GM12878 (cell line): ENCODE results near the gene RANBP9. TPM values are rescaled to one million over a fixed set of nuclear protein-coding genes. Genes with fewer than 3 reads are reported as not detected.

Experiments
- CHD4 ChIP-seq: fragments of 200-600 bp; sonication (generic); IDR thresholded peaks from 2 replicates; pipeline ENCODE4 v1.6.1; 2016; ENCODE audit warnings: mild to moderate bottlenecking
- CTCF ChIP-seq, 3 experiments: IDR thresholded peaks in 2 of 3; conservative IDR thresholded peaks in 1 of 3; 2 replicates each; pipeline ENCODE4 v1.5.1; 2011; ENCODE audit warnings: low read depth in 3 of 3, low read length in 3 of 3, mild to moderate bottlenecking in 3 of 3, control low read depth in 2 of 3, moderate library complexity in 2 of 3, inconsistent platforms in 1 of 3, mixed read lengths in 1 of 3; ENCODE audit not compliant: control insufficient read depth in 2 of 3, insufficient read depth in 1 of 3; ENCODE audit errors: extremely low read depth in 1 of 3
- EED ChIP-seq: sonication (generic); IDR thresholded peaks from 2 replicates; pipeline ENCODE4 v1.6.1; 2016; ENCODE audit warnings: antibody characterized with exemption, low read depth
- EP300 ChIP-seq, 2 experiments: fragments of 150-350 bp in 1 of 2; IDR thresholded peaks; 2 replicates each; pipeline ENCODE4 v1.6.1; 2011 to 2012; ENCODE audit warnings: low read depth in 2 of 2, low read length in 2 of 2, borderline replicate concordance in 1 of 2, improper control_type of control experiment in 1 of 2, inconsistent platforms in 1 of 2; ENCODE audit not compliant: control insufficient read depth in 1 of 2
- IRF4 ChIP-seq: IDR thresholded peaks from 2 replicates; pipeline ENCODE4 v1.6.1; 2011; ENCODE audit warnings: low read depth, low read length
- KDM1A ChIP-seq: fragments of 200-600 bp; sonication (generic); IDR thresholded peaks from 2 replicates; pipeline ENCODE4 v1.6.1; 2016; ENCODE audit warnings: borderline replicate concordance
- MEF2A ChIP-seq: IDR thresholded peaks from 2 replicates; pipeline ENCODE4 v1.6.1; 2011; ENCODE audit warnings: low read depth, mild to moderate bottlenecking, low read length, moderate library complexity; ENCODE audit not compliant: insufficient read depth
- MXI1 ChIP-seq: fragments of 150-350 bp; IDR thresholded peaks from 2 replicates; pipeline ENCODE4 v1.6.1; 2011; ENCODE audit warnings: low read depth, mild to moderate bottlenecking, inconsistent platforms, low read length, improper control_type of control experiment
- MYC ChIP-seq: IDR thresholded peaks from 2 replicates; pipeline ENCODE4 v1.6.1; 2011; ENCODE audit warnings: mild to moderate bottlenecking, low read length, moderate library complexity, inconsistent platforms; ENCODE audit not compliant: insufficient read depth, insufficient replicate concordance, insufficient read length, severe bottlenecking
- PAX5 ChIP-seq: IDR thresholded peaks from 2 replicates; pipeline ENCODE4 v1.6.1; 2011; ENCODE audit warnings: low read depth, low read length, borderline replicate concordance
- POLR2A ChIP-seq: IDR thresholded peaks from 2 replicates; pipeline ENCODE4 v1.6.1; 2011; ENCODE audit warnings: low read depth, mild to moderate bottlenecking, low read length
- RB1 ChIP-seq: fragments of 450-650 bp; formaldehyde crosslinking; IDR thresholded peaks from 2 replicates; pipeline ENCODE4 v1.6.1; 2017; ENCODE audit warnings: mild to moderate bottlenecking, borderline replicate concordance
- TCF7 ChIP-seq: IDR thresholded peaks from 2 replicates; pipeline ENCODE4 v1.6.1; 2014; ENCODE audit warnings: antibody characterized with exemption, borderline replicate concordance
- USF2 ChIP-seq: IDR thresholded peaks from 2 replicates; pipeline ENCODE4 v1.6.1; 2011; ENCODE audit warnings: low read depth, low read length, improper control_type of control experiment, borderline replicate concordance
- ZNF384 ChIP-seq: IDR thresholded peaks from 2 replicates; pipeline ENCODE4 v1.6.1; 2012; ENCODE audit warnings: low read depth, mild to moderate bottlenecking, low read length, improper control_type of control experiment, borderline replicate concordance
- polyA plus RNA-seq, 11 experiments: library from polyadenylated mRNA; depleted of rRNA in 4 of 11; unstranded in 6 of 11; stranded (reverse) in 5 of 11; fragments of >200 nt; fragmentation: Nextera tagmentation in 4 of 11; fragmentation: Illumina TruSeq in 1 of 11; extraction: Ambion mirVana in 4 of 11; extraction: Trizol in 1 of 11; gene quantifications; 1 replicate in 1 of 11; 2 replicates in 10 of 11; pipeline versions ENCODE4 v1.2.1 to v1.2.3, GENCODE V29; 2011 to 2016; ENCODE audit warnings: inconsistent platforms in 2 of 11, missing spikeins in 2 of 11, low read depth in 1 of 11
- total RNA-seq, 4 experiments: library from RNA; depleted of rRNA in 3 of 4; stranded (reverse); fragments of >200 nt in 3 of 4; fragmentation: Illumina TruSeq in 1 of 4; extraction: Trizol in 1 of 4; gene quantifications; 2 replicates each; pipeline versions ENCODE4 v1.2.1 to v1.2.3, GENCODE V29; 2013 to 2021
- TF ChIP-seq, protein P1 (sequence below): fragments of 450-650 bp; IDR thresholded peaks from 2 replicates; pipeline ENCODE4 v1.6.1; 2017; ENCODE audit warnings: borderline replicate concordance
- TF ChIP-seq, protein P2 (sequence below): fragments of 450-650 bp; IDR thresholded peaks from 2 replicates; pipeline ENCODE4 v1.6.1; 2018; ENCODE audit warnings: mild to moderate bottlenecking, low read depth, moderate library complexity; ENCODE audit not compliant: partially characterized antibody

The RANBP9 gene
- total and polyA plus RNA-seq, 10 of the 15 experiments (the other 5 are each of a cell fraction or from before 2014, with no cell fraction given) = 3.7 to 43.1 (median 16.2) TPM

- TF ChIP-seq MEF2A (no peak), TCF7 (peak; percentile 98), MYC (no peak), EED (peak; percentile 88), MXI1 (no peak), ZNF384 (no peak), KDM1A (no peak), IRF4 (peak; percentile 92), EP300 (IDR thresholded peaks at IDR 0.05; ENCODE audit: borderline replicate concordance in 1 of 2, control insufficient read depth in 1 of 2, low read depth in 2 of 2, low read length in 2 of 2) (no peak), CTCF (IDR thresholded peaks at IDR 0.05 in 2 of 3, conservative IDR thresholded peaks at IDR 0.05 in 1 of 3; ENCODE audit: control insufficient read depth in 2 of 3, extremely low read depth in 1 of 3, insufficient read depth in 1 of 3, low read depth in 3 of 3, low read length in 3 of 3) (no peak), USF2 (no peak), PAX5 (peak; percentile 50; the same call in 1 of the 2 replicates), RB1 (no peak), CHD4 (no peak), POLR2A (no peak)
- TF ChIP-seq, protein P1, sequence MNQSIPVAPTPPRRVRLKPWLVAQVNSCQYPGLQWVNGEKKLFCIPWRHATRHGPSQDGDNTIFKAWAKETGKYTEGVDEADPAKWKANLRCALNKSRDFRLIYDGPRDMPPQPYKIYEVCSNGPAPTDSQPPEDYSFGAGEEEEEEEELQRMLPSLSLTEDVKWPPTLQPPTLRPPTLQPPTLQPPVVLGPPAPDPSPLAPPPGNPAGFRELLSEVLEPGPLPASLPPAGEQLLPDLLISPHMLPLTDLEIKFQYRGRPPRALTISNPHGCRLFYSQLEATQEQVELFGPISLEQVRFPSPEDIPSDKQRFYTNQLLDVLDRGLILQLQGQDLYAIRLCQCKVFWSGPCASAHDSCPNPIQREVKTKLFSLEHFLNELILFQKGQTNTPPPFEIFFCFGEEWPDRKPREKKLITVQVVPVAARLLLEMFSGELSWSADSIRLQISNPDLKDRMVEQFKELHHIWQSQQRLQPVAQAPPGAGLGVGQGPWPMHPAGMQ = no peak
- TF ChIP-seq, protein P2, sequence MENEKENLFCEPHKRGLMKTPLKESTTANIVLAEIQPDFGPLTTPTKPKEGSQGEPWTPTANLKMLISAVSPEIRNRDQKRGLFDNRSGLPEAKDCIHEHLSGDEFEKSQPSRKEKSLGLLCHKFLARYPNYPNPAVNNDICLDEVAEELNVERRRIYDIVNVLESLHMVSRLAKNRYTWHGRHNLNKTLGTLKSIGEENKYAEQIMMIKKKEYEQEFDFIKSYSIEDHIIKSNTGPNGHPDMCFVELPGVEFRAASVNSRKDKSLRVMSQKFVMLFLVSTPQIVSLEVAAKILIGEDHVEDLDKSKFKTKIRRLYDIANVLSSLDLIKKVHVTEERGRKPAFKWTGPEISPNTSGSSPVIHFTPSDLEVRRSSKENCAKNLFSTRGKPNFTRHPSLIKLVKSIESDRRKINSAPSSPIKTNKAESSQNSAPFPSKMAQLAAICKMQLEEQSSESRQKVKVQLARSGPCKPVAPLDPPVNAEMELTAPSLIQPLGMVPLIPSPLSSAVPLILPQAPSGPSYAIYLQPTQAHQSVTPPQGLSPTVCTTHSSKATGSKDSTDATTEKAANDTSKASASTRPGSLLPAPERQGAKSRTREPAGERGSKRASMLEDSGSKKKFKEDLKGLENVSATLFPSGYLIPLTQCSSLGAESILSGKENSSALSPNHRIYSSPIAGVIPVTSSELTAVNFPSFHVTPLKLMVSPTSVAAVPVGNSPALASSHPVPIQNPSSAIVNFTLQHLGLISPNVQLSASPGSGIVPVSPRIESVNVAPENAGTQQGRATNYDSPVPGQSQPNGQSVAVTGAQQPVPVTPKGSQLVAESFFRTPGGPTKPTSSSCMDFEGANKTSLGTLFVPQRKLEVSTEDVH = no peak
These were observed 3.8 kb upstream of the RANBP9 start (continued) for GRCh38 chr6:13715444-13715883.
